ENCODE measurements around the gene TTBK2. TPM values are rescaled to one million over a fixed set of nuclear protein-coding genes. Genes with fewer than 3 reads are reported as not detected.

The TTBK2 gene
- polyA plus RNA-seq, 1 donor (not counting 4 experiments of a cell fraction or from before 2014, with no cell fraction given) = 7.3 TPM

DNA sequence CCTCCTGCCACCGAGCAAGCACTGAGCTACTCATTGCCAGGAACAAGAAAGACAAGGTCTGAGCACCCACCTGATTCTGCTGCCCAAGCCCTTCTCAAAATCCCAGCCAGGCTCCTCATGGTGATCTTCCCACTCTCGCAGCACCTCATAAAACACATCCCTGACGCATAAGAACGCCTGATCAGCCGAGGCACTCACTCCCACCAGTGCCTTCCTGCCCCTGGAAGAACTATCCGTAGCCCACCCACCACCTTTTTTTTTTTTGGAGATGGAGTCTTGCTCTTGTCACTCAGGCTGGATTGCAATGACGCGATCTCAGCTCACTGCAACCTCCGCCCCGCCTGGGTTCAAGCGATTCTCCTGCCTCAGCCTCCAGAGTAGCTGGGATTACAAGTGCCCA is 187.6 kb downstream of the TTBK2 start:
- no peak overlapping the region for H3K4me3 ChIP-seq (ENCODE audit: control insufficient read depth in 2 of 3, extremely low read depth in 1 of 3, insufficient read depth in 2 of 3, low read depth in 1 of 3, low read length in 3 of 3)
- H3K36me3 ChIP-seq (ENCODE audit: control insufficient read depth in 2 of 2, extremely low read depth in 1 of 2, insufficient read depth in 2 of 2, low read length in 2 of 2) = peaks cover 30 to 49% of the 10 kb centered on the region in 2 experiments

DNA sequence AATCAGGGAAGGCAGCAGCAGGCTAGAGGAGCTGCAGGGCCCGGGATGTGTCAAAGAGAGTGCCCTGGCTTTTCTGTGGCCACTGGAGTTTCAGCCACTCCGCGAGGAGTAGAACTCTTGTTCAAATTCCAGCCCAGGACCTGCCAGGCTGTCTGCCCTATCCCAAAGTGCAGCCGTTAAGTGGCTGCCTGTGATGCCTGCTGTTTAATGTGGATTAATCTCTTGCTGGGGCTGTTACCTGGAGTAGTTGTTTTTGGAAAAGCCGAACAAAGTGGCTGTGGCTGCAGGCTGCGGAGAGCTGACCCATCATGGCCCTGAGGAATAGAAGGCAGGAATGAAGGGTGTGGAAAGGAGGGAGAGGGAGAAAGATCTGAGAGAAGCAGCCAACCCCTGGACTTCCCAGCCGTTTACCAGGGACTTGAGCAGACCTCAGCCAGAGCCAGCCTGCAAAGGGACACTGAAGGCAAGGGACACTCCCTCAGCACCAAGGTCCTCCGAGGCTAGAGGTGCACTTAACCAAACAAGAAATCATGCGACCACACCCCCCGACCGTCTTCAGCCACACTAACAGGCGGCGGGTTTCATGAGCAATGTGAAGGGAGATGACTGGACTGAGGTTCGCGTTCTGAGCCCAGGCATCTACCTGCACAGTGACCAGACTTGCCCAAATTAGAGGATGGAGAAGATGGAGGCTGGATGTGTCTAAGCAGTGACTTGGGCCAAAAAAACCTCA is 188.3 kb downstream of the TTBK2 start:
- TF ChIP-seq, protein P1, sequence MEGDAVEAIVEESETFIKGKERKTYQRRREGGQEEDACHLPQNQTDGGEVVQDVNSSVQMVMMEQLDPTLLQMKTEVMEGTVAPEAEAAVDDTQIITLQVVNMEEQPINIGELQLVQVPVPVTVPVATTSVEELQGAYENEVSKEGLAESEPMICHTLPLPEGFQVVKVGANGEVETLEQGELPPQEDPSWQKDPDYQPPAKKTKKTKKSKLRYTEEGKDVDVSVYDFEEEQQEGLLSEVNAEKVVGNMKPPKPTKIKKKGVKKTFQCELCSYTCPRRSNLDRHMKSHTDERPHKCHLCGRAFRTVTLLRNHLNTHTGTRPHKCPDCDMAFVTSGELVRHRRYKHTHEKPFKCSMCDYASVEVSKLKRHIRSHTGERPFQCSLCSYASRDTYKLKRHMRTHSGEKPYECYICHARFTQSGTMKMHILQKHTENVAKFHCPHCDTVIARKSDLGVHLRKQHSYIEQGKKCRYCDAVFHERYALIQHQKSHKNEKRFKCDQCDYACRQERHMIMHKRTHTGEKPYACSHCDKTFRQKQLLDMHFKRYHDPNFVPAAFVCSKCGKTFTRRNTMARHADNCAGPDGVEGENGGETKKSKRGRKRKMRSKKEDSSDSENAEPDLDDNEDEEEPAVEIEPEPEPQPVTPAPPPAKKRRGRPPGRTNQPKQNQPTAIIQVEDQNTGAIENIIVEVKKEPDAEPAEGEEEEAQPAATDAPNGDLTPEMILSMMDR (optimal IDR thresholded peaks at IDR 0.05 in 1 of 3, IDR thresholded peaks at IDR 0.05 in 1 of 3, conservative IDR thresholded peaks at IDR 0.05 in 1 of 3; ENCODE audit: extremely low read depth in 1 of 3, insufficient read depth in 2 of 3, low read length in 3 of 3) = no peak
- no peak for TF ChIP-seq EZH2 (IDR thresholded peaks at IDR 0.05; ENCODE audit: low read length)
- no peaks in the 10 kb centered on the region for H3K9me1 ChIP-seq (ENCODE audit: control insufficient read depth, extremely low read depth, insufficient read depth, low read length)
- no peaks in the 10 kb centered on the region for H3K9me3 ChIP-seq (ENCODE audit: control insufficient read depth, low read depth, low read length)
- H3K36me3 ChIP-seq (ENCODE audit: control insufficient read depth in 2 of 2, extremely low read depth in 1 of 2, insufficient read depth in 2 of 2, low read length in 2 of 2) = peaks cover 34 to 54% of the 10 kb centered on the region in 2 experiments
- peaks cover 8% of the 10 kb centered on the region for H3K4me1 ChIP-seq (ENCODE audit: control insufficient read depth, extremely low read depth, insufficient read depth, low read length)
- DNase-seq (ENCODE audit: low read depth, low spot score) = no peak
- H4K20me1 ChIP-seq (ENCODE audit: control insufficient read depth, extremely low read depth, insufficient read depth, low read length) = no peaks in the 10 kb centered on the region
- H3K4me3 ChIP-seq (ENCODE audit: control insufficient read depth in 2 of 3, extremely low read depth in 1 of 3, insufficient read depth in 2 of 3, low read depth in 1 of 3, low read length in 3 of 3) = no peak overlapping the region
- peaks cover 4% of the 10 kb centered on the region for H3K79me2 ChIP-seq (ENCODE audit: control insufficient read depth, insufficient read depth, low read length)
- dilution Hi-C loops (cut with MboI; ENCODE audit: extremely low pct_ligation_motif_present, low sequenced_read_pairs) = no loop called here
- H3K27ac ChIP-seq (ENCODE audit: control insufficient read depth, insufficient read depth, low read length) = no peak overlapping the region
- H3K27me3 ChIP-seq (ENCODE audit: control insufficient read depth, extremely low read depth, insufficient read depth, low read length) = no peaks in the 10 kb centered on the region
- no peak overlapping the region for H3K9ac ChIP-seq (ENCODE audit: control insufficient read depth, extremely low read depth, insufficient read depth, low read length)
- no peak overlapping the region for H2AFZ ChIP-seq (ENCODE audit: control insufficient read depth, low read length)
- FAIRE-seq = no peak
- no peak overlapping the region for H3K4me2 ChIP-seq (ENCODE audit: control insufficient read depth, extremely low read depth, insufficient read depth, low read depth, low read length)

More for the DNA sequence above, 187.6 kb downstream of the TTBK2 start:
- FAIRE-seq (no peak), DNase-seq (ENCODE audit: low read depth, low spot score) (no peak)
- no peak for TF ChIP-seq EZH2 (IDR thresholded peaks at IDR 0.05; ENCODE audit: low read length)
- TF ChIP-seq, protein P1 (optimal IDR thresholded peaks at IDR 0.05 in 1 of 3, IDR thresholded peaks at IDR 0.05 in 1 of 3, conservative IDR thresholded peaks at IDR 0.05 in 1 of 3; ENCODE audit: extremely low read depth in 1 of 3, insufficient read depth in 2 of 3, low read length in 3 of 3) = no peak
- Histone ChIP-seq H2AFZ (ENCODE audit: control insufficient read depth, low read length) (no peak overlapping the region), H3K27me3 (ENCODE audit: control insufficient read depth, extremely low read depth, insufficient read depth, low read length) (no peaks in the 10 kb centered on the region), H3K4me1 (ENCODE audit: control insufficient read depth, extremely low read depth, insufficient read depth, low read length) (peaks cover 12% of the 10 kb centered on the region), H3K4me2 (ENCODE audit: control insufficient read depth, extremely low read depth, insufficient read depth, low read depth, low read length) (no peak overlapping the region), H4K20me1 (ENCODE audit: control insufficient read depth, extremely low read depth, insufficient read depth, low read length) (no peaks in the 10 kb centered on the region), H3K9me1 (ENCODE audit: control insufficient read depth, extremely low read depth, insufficient read depth, low read length) (no peaks in the 10 kb centered on the region), H3K79me2 (ENCODE audit: control insufficient read depth, insufficient read depth, low read length) (peaks cover 4% of the 10 kb centered on the region), H3K9me3 (ENCODE audit: control insufficient read depth, low read depth, low read length) (no peaks in the 10 kb centered on the region), H3K27ac (ENCODE audit: control insufficient read depth, insufficient read depth, low read length) (no peak overlapping the region), H3K9ac (ENCODE audit: control insufficient read depth, extremely low read depth, insufficient read depth, low read length) (no peak overlapping the region)
- dilution Hi-C loops (cut with MboI; ENCODE audit: extremely low pct_ligation_motif_present, low sequenced_read_pairs) = no loop called here

All from keratinocyte (primary cell).